Cardiac fibroblast (primary cell): Measurements from ENCODE around the gene PDGFRB.

Experiments
- DNase-seq, 2 donors: peaks; one replicate each; pipeline versions ENCODE4 v3.0.0 to v3.0.0-alpha.2; 2010; ENCODE audit warnings: low read depth in 2 of 2
- H3K4me3 ChIP-seq, 2 donors: replicated peaks in 1 of 2; 1 replicate in 1 of 2; 2 replicates in 1 of 2; pipeline ENCODE4 v1.5.1; 2011; ENCODE audit warnings: low read depth in 2 of 2, low read length in 2 of 2, mild to moderate bottlenecking in 2 of 2, moderate library complexity in 1 of 2
- CTCF ChIP-seq: IDR thresholded peaks from one replicate; pipeline ENCODE4 v1.5.1; 2011; ENCODE audit warnings: low read depth, mild to moderate bottlenecking, low read length, inconsistent platforms

The PDGFRB gene

GRCh38 chr5:150080696-150081435, 74.8 kb downstream of the PDGFRB start:
- TF ChIP-seq CTCF: no peak
- DNase-seq: no peak
- no peak overlapping the region for H3K4me3 ChIP-seq

- H3K4me3 ChIP-seq: no peak overlapping the region
- no peak for TF ChIP-seq CTCF
- DNase-seq: no peak
Observed at GRCh38 chr5:150079909-150080461, 75.7 kb downstream of the PDGFRB start.

- DNase-seq: no peak
- H3K4me3 ChIP-seq: no peak overlapping the region
- no peak for TF ChIP-seq CTCF
Observed at GRCh38 chr5:150078802-150079689, 76.6 kb downstream of the PDGFRB start.

- no peak for TF ChIP-seq CTCF
- DNase-seq: no peak
- no peak overlapping the region for H3K4me3 ChIP-seq
Observed at GRCh38 chr5:150077996-150078801, 77.4 kb downstream of the PDGFRB start.

- no peak for DNase-seq
- H3K4me3 ChIP-seq: no peak overlapping the region
- no peak for TF ChIP-seq CTCF
Observed at GRCh38 chr5:150077060-150077459, 78.6 kb downstream of the PDGFRB start.

GRCh38 chr5:150075806-150076205, 79.8 kb downstream of the PDGFRB start:
- H3K4me3 ChIP-seq: no peak overlapping the region
- DNase-seq: no peak
- no peak for TF ChIP-seq CTCF
